H1 (cell line): ENCODE measurements around the gene UBE2D2. TPM values are rescaled to one million over a fixed set of nuclear protein-coding genes. Genes with fewer than 3 reads are reported as not detected.

Experiments
- CTCF ChIA-PET: fragments of 300-600 bp; sonication (Branson Sonifier 250); formaldehyde crosslinking; loops from one replicate; lab custom pipeline; 2021; ENCODE audit not compliant: partially characterized antibody; lab: Charles Lee
- POLR2A ChIA-PET: fragments of 300-600 bp; sonication (Branson Sonifier 250); formaldehyde crosslinking; loops from one replicate; lab custom pipeline; 2021; ENCODE audit warnings: inconsistent platforms; ENCODE audit not compliant: partially characterized antibody; lab: Charles Lee
- DNase-seq, 2 experiments: peaks; one replicate each; pipeline versions ENCODE4 v3.0.0 to v3.0.0-alpha.2; 2010 to 2022; ENCODE audit warnings: low spot score in 2 of 2, low read depth in 1 of 2, mixed read lengths in 1 of 2
- FAIRE-seq: peaks from 2 replicates; lab custom pipeline; 2011; peaks lifted over from hg19 to GRCh38; lab: Jason Lieb, UNC
- H2AFZ ChIP-seq: 2 replicates; pipeline ENCODE4 v1.8.1; 2012; ENCODE audit warnings: low read length, inconsistent platforms
- H2AK5ac ChIP-seq: 2 replicates; pipeline ENCODE4 v1.6.1; 2013; ENCODE audit warnings: low read depth, low read length
- H2BK120ac ChIP-seq: replicated peaks from 2 replicates; pipeline ENCODE3; 2013; ENCODE audit warnings: low read depth, low read length, inconsistent platforms
- H2BK12ac ChIP-seq: 2 replicates; pipeline ENCODE4 v1.6.1; 2013; ENCODE audit warnings: low read depth, low read length
- H2BK15ac ChIP-seq: 2 replicates; pipeline ENCODE4 v1.6.1; 2013; ENCODE audit warnings: low read length
- H2BK20ac ChIP-seq: 2 replicates; pipeline ENCODE4 v1.6.1; 2013; ENCODE audit warnings: low read length
- H2BK5ac ChIP-seq: 2 replicates; pipeline ENCODE4 v1.6.1; 2013; ENCODE audit warnings: low read depth, low read length
- H3K14ac ChIP-seq: 2 replicates; pipeline ENCODE4 v1.6.1; 2013; ENCODE audit warnings: inconsistent platforms; ENCODE audit not compliant: insufficient read length
- H3K18ac ChIP-seq: 2 replicates; pipeline ENCODE4 v1.6.1; 2013; ENCODE audit warnings: low read length; ENCODE audit errors: extremely low read depth
- H3K23ac ChIP-seq: 2 replicates; pipeline ENCODE4 v1.6.1; 2013; ENCODE audit warnings: inconsistent platforms; ENCODE audit not compliant: insufficient read length
- H3K23me2 ChIP-seq: 2 replicates; pipeline ENCODE4 v1.6.1; 2013; ENCODE audit warnings: low read depth, low read length
- H3K27ac ChIP-seq: 2 replicates; pipeline ENCODE4 v1.6.1; 2011; ENCODE audit warnings: low read depth, low read length, inconsistent platforms
- H3K27me3 ChIP-seq, 4 experiments: replicated peaks in 1 of 4; 1 replicate in 1 of 4; 2 replicates in 3 of 4; pipeline versions ENCODE4 v1.6.1 to v1.8.1; 2011 to 2013; ENCODE audit warnings: low read length in 3 of 4, mild to moderate bottlenecking in 3 of 4, inconsistent platforms in 2 of 4, mixed read lengths in 2 of 4, moderate library complexity in 1 of 4; ENCODE audit not compliant: control insufficient read depth in 3 of 4, insufficient read depth in 3 of 4; ENCODE audit errors: extremely low read depth in 1 of 4
- H3K36me3 ChIP-seq, 4 experiments: 2 replicates each; pipeline versions ENCODE4 v1.6.1 to v1.8.1; 2011 to 2013; ENCODE audit warnings: mild to moderate bottlenecking in 4 of 4, low read length in 3 of 4, moderate library complexity in 2 of 4, control low read depth in 1 of 4, inconsistent platforms in 1 of 4; ENCODE audit not compliant: insufficient read depth in 4 of 4, control insufficient read depth in 2 of 4
- H3K4ac ChIP-seq: replicated peaks from 2 replicates; pipeline ENCODE3; 2013; ENCODE audit warnings: low read length, low read depth, mixed read lengths, inconsistent platforms; ENCODE audit not compliant: insufficient read length
- H3K4me1 ChIP-seq, 4 experiments: replicated peaks in 1 of 4; 1 replicate in 1 of 4; 2 replicates in 3 of 4; pipeline versions ENCODE4 v1.6.1 to v1.8.1; 2011 to 2013; ENCODE audit warnings: low read length in 3 of 4, inconsistent platforms in 2 of 4, mixed read lengths in 1 of 4; ENCODE audit not compliant: insufficient read depth in 4 of 4, control insufficient read depth in 3 of 4
- H3K4me2 ChIP-seq, 2 experiments: 2 replicates each; pipeline versions ENCODE4 v1.6.1 to v1.8.1; 2011 to 2013; ENCODE audit warnings: low read depth in 2 of 2, low read length in 2 of 2, control low read depth in 1 of 2, inconsistent platforms in 1 of 2, mild to moderate bottlenecking in 1 of 2; ENCODE audit not compliant: insufficient read depth in 1 of 2
- H3K4me3 ChIP-seq, 4 experiments: fragments of 200-600, 300-600 bp in 1 of 4; sonication (generic), shearing (Covaris generic), sonication (Bioruptor Twin) in 1 of 4; 2 replicates each; pipeline versions ENCODE4 v1.5.1 to v1.8.1; 2011 to 2016; ENCODE audit warnings: low read length in 4 of 4, low read depth in 3 of 4, control low read depth in 2 of 4, inconsistent platforms in 2 of 4, mild to moderate bottlenecking in 2 of 4, mixed read lengths in 1 of 4, moderate library complexity in 1 of 4; ENCODE audit not compliant: insufficient read depth in 2 of 4; ENCODE audit errors: extremely low read depth in 1 of 4
- H3K56ac ChIP-seq: replicated peaks from 2 replicates; pipeline ENCODE3; 2013; ENCODE audit warnings: low read depth, mild to moderate bottlenecking, mixed read lengths, low read length, inconsistent platforms; ENCODE audit not compliant: insufficient read length
- H3K79me1 ChIP-seq: 2 replicates; pipeline ENCODE4 v1.6.1; 2013; ENCODE audit warnings: low read depth, low read length, control low read depth
- H3K79me2 ChIP-seq, 2 experiments: 2 replicates each; pipeline versions ENCODE4 v1.6.1 to v1.8.1; 2012 to 2013; ENCODE audit warnings: low read length in 2 of 2, mild to moderate bottlenecking in 2 of 2, inconsistent platforms in 1 of 2; ENCODE audit not compliant: insufficient read depth in 2 of 2, control insufficient read depth in 1 of 2
- H3K9ac ChIP-seq, 4 experiments: replicated peaks in 1 of 4; 1 replicate in 1 of 4; 2 replicates in 3 of 4; pipeline versions ENCODE4 v1.6.1 to v1.8.1; 2011 to 2013; ENCODE audit warnings: low read depth in 3 of 4, low read length in 3 of 4, control low read depth in 2 of 4, mild to moderate bottlenecking in 2 of 4, moderate library complexity in 2 of 4, inconsistent platforms in 1 of 4; ENCODE audit errors: extremely low read depth in 1 of 4
- H3K9me3 ChIP-seq, 2 experiments: 2 replicates each; pipeline versions ENCODE4 v1.6.1 to v1.8.1; 2012 to 2013; ENCODE audit warnings: mild to moderate bottlenecking in 2 of 2, moderate library complexity in 2 of 2, control low read depth in 1 of 2, inconsistent platforms in 1 of 2, low read depth in 1 of 2, low read length in 1 of 2, mixed read lengths in 1 of 2; ENCODE audit not compliant: insufficient read depth in 2 of 2
- H4K20me1 ChIP-seq, 2 experiments: replicated peaks in 1 of 2; 2 replicates each; pipeline versions ENCODE3 to v1.8.1; 2011 to 2013; ENCODE audit warnings: inconsistent platforms in 2 of 2, low read length in 2 of 2, mild to moderate bottlenecking in 1 of 2; ENCODE audit not compliant: insufficient read depth in 2 of 2, control insufficient read depth in 1 of 2
- H4K5ac ChIP-seq: 2 replicates; pipeline ENCODE4 v1.6.1; 2013; ENCODE audit warnings: low read length, low read depth, mixed read lengths, inconsistent platforms; ENCODE audit not compliant: insufficient read length
- H4K8ac ChIP-seq: 2 replicates; pipeline ENCODE4 v1.8.0; 2013; ENCODE audit warnings: mild to moderate bottlenecking, moderate library complexity, low read length, inconsistent platforms; ENCODE audit not compliant: insufficient read depth; ENCODE audit errors: extremely low read depth
- H4K91ac ChIP-seq: replicated peaks from 2 replicates; pipeline ENCODE3; 2013; ENCODE audit warnings: low read length, mixed read lengths, inconsistent platforms; ENCODE audit not compliant: insufficient read length
- CREB1 ChIP-seq: IDR thresholded peaks from 2 replicates; pipeline ENCODE4 v1.6.1; 2012; ENCODE audit warnings: inconsistent platforms
- GTF2F1 ChIP-seq: IDR thresholded peaks from 2 replicates; pipeline ENCODE4 v1.6.1; 2012; ENCODE audit warnings: low read depth, low read length, improper control_type of control experiment, borderline replicate concordance
- HDAC2 ChIP-seq, 2 experiments: fragments of 300-600 bp in 1 of 2; sonication (generic) in 1 of 2; IDR thresholded peaks; 2 replicates each; pipeline ENCODE4 v1.6.1; 2011 to 2012; ENCODE audit warnings: low read depth in 2 of 2, low read length in 2 of 2, mild to moderate bottlenecking in 2 of 2, moderate library complexity in 2 of 2, borderline replicate concordance in 1 of 2, inconsistent platforms in 1 of 2
- KDM1A ChIP-seq: fragments of 200-600, 300-600 bp; sonication (generic); IDR thresholded peaks from 2 replicates; pipeline ENCODE4 v1.7.1; 2016; ENCODE audit warnings: mild to moderate bottlenecking, low read length, borderline replicate concordance
- NANOG ChIP-seq: IDR thresholded peaks from 2 replicates; pipeline ENCODE4 v1.6.1; 2011; ENCODE audit warnings: low read length, low read depth, mild to moderate bottlenecking, inconsistent platforms; ENCODE audit not compliant: insufficient read depth, poor library complexity, severe bottlenecking
- TAF7 ChIP-seq: optimal IDR thresholded peaks from 2 replicates; pipeline ENCODE3; 2011; ENCODE audit warnings: low read depth, mild to moderate bottlenecking, inconsistent platforms, low read length, moderate library complexity, borderline replicate concordance
- TCF12 ChIP-seq: IDR thresholded peaks from 2 replicates; pipeline ENCODE4 v1.6.1; 2011; ENCODE audit warnings: low read depth, mild to moderate bottlenecking, low read length
- WGBS, 2 experiments: shearing (Covaris generic) in 1 of 2; methylation state at CpG; one replicate each; pipeline versions ENCODE4 v1.1.6 to v1.1.7; 2013 to 2015; ENCODE audit warnings: low lambda C conversion rate in 2 of 2, mixed read lengths in 2 of 2, inconsistent platforms in 1 of 2, low coverage in 1 of 2, missing lambda C conversion rate in 1 of 2; ENCODE audit not compliant: insufficient replicate concordance in 2 of 2, insufficient coverage in 1 of 2, insufficient read length in 1 of 2; ENCODE audit errors: extremely low coverage in 1 of 2, missing lambda C conversion rate in 1 of 2; 5-methylcytosine and 5-hydroxymethylcytosine counted together
- polyA plus RNA-seq, 7 experiments: library from polyadenylated mRNA; depleted of rRNA in 3 of 7; stranded (reverse) in 5 of 7; unstranded in 2 of 7; fragments of >200 nt in 5 of 7; fragments of 200-250 nt in 2 of 7; gene quantifications; 1 replicate in 5 of 7; 2 replicates in 1 of 7; 4 replicates in 1 of 7; pipeline versions ENCODE4 v1.2.1 to v1.2.3, GENCODE V29; 2011 to 2013; ENCODE audit warnings: missing spikeins in 2 of 7, mixed read lengths in 2 of 7
- total RNA-seq: library from RNA; stranded (reverse); fragmentation: NEBNext Ultra II Directional; extraction: Animal tissue kit (Norgen Biotek cat#: 25700); gene quantifications from 2 replicates; pipeline ENCODE4 v1.2.1, GENCODE V29; 2021

The UBE2D2 gene
- total and polyA plus RNA-seq, 2 of the 8 experiments (the other 6 are each of a cell fraction or from before 2014, with no cell fraction given) = 66.9 to 203 TPM

DNA sequence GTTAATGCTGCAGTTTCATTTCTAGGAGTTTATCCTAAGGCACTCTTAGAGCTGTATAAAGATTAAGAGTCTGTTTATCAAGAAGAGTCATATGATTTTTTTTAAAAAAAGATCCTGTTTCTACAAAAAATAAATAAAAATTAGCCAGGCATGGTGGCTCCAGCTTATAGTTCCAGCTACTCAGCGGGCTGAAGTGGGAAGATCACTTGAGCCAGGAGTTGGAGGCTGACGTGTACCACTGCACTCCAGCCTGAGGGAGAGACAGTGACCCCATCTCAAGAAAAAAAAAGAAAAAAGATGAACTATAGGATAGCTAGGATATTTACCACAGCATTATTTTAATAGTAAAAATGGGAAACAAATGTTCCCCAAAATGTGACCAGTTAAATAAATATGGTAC, 3.3 kb upstream of the UBE2D2 start:
- H3K9ac ChIP-seq = no peak overlapping the region
- H4K20me1 ChIP-seq = peaks cover under 1 to 2% of the 10 kb centered on the region in 2 experiments
- H2AK5ac ChIP-seq = no peak overlapping the region
- H2BK5ac ChIP-seq = no peak overlapping the region
- H3K79me1 ChIP-seq = no peaks in the 10 kb centered on the region; the same call in 1 of the 2 replicates
- no peak overlapping the region for H2BK20ac ChIP-seq
- DNase-seq = no peak
- H3K4ac ChIP-seq = no peak overlapping the region
- H3K18ac ChIP-seq = no peak overlapping the region
- ChIA-PET CTCF (interaction anchor here (0.9 to 1.5 kb wide), 3 partner anchors 9 to 136 kb away, joined by 3 to 4 read pairs (median 4); no protein-coding TSS in a partner anchor), POLR2A (interaction anchor here (1.0 to 1.1 kb wide), 2 partner anchors 36 to 40 kb away, joined by 3 read pairs; no protein-coding TSS in a partner anchor)
- no peak overlapping the region for H3K56ac ChIP-seq
- no peak overlapping the region for H3K23ac ChIP-seq
- H2BK15ac ChIP-seq = no peak overlapping the region
- no peak overlapping the region for H4K91ac ChIP-seq
- H4K8ac ChIP-seq = no peak overlapping the region; the same call in 1 of the 2 replicates
- no peak overlapping the region for H3K4me2 ChIP-seq
- H2AFZ ChIP-seq = no peak overlapping the region
- H3K79me2 ChIP-seq = peaks cover 8 to 12% of the 10 kb centered on the region in 2 experiments
- no peaks in the 10 kb centered on the region for H3K9me3 ChIP-seq
- H3K4me3 ChIP-seq = no peak overlapping the region
- no peak overlapping the region for H4K5ac ChIP-seq
- H2BK12ac ChIP-seq = no peak overlapping the region
- peaks cover 5% of the 10 kb centered on the region; the same call in 1 of the 2 replicates for H3K23me2 ChIP-seq
- TF ChIP-seq TAF7 = no peak
- TF ChIP-seq GTF2F1 = no peak
- TF ChIP-seq NANOG = no peak
- no peak for TF ChIP-seq TCF12
- TF ChIP-seq CREB1 = no peak
- TF ChIP-seq KDM1A = no peak
- TF ChIP-seq HDAC2 (IDR thresholded peaks at IDR 0.05; ENCODE audit: borderline replicate concordance in 1 of 2, low read depth in 2 of 2, low read length in 2 of 2) = no peak
- FAIRE-seq = no peak
- H3K36me3 ChIP-seq = peaks cover 0 to 2% (median 0%) of the 10 kb centered on the region in 4 experiments; a peak in 1 of 8 replicates
- H3K27me3 ChIP-seq = no peaks in the 10 kb centered on the region
- no peak overlapping the region for H3K27ac ChIP-seq
- H3K4me1 ChIP-seq = peaks cover 0 to 4% (median 2%) of the 10 kb centered on the region in 4 experiments; a peak in 5 of 7 replicates
- no peak overlapping the region for H2BK120ac ChIP-seq
- 86% methylated on average over 2 of the region's 2 CpGs; no CpG with 5 or more reads in 1 of the 2 experiments for WGBS, 2 experiments
- H3K14ac ChIP-seq = no peak overlapping the region
